Embryonic facial prominence (tissue), 1 donor: ENCODE results near the gene RMRP.
A peak's percentile ranks its signal among the peaks of the same experiment; 100 is the strongest.

Source experiments
- DNase-seq: peaks from one replicate; pipeline ENCODE4 v3.0.0-alpha.2; 2016; ENCODE audit errors: extremely low spot score

RMRP gene

DNA sequence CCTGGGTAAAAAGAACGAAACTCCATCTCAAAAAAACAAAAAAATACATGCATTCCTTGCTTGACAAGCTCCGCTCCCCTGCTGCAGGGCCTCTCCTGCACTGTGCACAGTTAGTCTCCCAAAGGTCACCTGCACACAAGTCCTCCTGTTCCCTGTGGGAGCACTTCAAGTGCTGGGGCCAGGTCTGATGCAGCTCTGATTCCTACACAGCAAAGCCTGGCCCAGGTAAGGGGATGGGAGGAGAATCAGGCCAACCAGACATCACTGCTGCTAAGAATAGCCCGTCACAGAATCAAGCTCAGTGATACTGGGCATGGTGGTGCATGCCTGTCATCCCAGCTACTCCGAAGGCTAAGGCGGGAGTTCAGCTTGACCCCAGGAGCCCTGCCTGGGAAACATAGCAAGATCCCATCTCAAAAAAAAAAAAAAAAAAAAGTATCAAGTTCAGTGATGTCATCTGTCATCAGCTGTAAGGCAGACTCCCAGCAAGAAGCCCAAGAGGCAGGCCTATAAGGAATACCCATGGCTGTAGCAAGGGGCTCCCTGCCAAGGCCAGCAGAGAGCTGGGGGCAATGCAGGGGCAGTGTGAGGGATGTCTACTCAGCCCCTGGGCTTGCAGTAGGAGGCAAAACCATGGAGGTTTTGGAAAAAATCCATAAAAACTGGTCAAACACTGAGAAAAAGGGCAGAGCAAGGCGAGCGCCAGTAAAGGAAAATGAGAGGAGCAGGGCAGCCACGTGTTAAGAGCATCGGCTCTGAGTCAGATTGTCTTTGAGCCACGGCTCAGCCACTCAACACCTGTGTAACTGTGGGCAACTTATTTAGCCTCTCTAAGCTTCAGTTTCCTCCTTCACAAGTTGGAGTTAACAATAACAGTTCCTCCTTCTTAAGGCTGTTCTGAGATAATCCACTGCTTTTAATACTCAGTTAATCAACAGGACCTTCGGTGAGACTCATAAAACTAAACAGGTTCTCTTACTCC, 28.7 kb upstream of the RMRP start:
- no peak for DNase-seq

DNA sequence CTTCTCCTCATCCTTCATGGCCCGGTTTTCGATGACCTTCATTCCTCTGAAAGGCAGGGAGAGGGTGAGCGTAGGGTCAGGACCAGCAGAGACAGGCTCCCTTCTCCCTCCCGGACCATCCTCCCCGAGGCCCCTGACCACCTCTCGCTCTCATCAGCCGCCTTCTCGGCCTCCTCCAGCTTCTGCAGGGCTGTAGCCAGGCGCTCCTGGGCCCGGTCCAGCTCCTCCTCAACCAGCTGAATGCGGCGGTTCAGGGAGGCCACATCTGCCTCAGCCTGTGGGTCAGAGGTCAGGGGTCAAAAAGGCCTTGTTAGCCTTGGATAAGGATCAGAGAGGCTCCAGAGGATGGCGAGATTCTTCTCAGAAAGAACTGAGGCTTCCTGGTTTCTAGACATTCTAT, 27.7 kb upstream of the RMRP start:
- no peak for DNase-seq

DNA sequence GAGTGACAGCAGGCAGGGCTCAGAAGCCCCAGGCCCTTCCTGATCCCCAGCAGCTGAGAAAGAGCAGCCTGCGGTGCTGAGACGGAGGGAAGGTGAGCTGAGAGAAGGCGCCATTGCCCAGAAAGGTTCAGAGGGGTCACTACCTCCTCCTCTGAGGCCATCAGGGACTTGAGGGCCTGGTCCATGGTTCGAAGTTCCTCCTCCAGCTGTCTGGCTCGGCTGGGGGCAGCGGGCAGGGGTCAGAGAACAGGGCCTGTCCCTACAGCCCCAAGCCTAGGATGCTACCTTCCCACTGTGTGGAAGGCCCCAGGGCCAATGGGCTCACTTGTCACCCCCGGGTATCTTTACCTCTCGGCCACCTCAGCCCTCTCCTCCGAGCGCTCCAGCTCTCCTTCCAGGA, 27.1 kb upstream of the RMRP start:
- DNase-seq = no peak

DNA sequence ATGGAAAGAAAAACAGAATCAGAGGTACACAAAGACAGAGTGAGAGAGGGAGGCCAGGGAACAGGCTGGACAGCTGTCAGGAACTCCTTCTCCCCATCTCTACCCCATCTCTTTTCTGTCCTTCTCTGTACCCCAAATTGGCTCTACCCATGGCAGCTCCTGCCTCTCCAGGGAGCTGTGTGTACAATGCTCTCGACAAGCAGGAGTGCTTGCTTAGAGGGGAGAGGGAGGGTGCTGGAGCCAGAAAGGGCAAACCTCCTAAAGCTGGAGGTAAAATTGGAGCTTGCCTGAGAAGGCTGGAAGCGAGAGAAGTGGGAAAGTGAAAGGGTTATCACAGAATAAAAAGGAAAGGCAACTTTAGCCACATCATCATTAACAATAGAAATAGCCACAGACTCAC, 25.5 kb upstream of the RMRP start:
- no peak for DNase-seq

DNA sequence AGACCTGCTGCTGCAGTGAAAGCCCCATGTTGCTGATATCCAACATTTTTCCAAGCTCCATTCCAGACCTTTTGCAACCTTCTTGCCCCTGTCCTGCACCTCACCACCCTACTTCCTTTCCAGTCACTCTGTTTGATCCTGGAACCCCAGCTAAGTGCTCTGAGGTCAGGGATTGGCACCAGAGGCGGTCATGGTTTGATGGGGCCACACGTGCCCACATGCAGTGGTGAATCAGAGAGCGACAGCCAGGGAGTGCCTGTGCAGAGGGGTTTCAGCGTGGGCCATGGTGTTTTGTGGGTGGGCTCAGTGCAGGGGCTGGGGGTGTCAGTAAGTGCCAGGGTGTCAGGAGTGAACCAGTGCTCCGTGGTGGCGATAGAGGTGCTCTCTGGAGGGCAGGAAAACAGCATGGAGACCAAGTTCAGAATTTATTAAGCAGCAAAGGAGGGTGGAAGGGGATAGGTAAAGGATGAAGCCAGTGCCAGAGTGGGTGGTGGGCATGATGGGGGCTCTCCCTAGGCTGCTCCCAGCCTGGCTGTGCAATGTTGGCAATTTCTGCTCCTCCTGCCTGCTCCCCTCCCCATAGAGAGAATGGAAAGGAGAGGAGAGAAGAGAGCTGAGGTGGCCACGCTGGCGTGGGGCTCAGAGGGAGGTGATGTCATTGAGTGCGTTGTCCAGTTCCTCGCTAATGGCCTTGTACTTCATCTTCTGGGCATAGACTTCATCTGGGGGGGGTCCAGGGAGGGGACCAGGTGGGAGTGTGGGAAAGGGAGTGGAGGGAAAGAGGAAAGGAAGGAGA, 24.9 kb upstream of the RMRP start:
- DNase-seq = no peak

DNA sequence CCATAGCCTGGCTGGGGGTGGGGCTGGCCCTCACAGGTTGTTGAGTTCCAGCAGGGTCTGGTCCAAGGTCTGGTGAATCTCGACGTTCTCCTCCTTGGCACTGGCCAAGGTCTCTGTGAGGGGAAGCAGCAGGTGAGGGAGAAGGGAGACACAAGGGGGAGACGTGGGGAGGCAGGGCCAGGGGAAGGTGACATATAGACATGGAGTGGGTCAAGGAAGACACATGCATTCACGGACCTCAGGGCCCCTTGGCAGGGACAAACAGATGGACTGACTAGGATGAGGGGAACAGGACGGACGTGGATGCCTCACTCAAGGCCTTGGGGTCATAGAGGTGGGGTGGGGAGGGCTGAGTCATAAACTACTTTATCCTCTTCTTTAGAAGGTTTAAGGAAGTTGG, 24.2 kb upstream of the RMRP start:
- no peak for DNase-seq

DNA sequence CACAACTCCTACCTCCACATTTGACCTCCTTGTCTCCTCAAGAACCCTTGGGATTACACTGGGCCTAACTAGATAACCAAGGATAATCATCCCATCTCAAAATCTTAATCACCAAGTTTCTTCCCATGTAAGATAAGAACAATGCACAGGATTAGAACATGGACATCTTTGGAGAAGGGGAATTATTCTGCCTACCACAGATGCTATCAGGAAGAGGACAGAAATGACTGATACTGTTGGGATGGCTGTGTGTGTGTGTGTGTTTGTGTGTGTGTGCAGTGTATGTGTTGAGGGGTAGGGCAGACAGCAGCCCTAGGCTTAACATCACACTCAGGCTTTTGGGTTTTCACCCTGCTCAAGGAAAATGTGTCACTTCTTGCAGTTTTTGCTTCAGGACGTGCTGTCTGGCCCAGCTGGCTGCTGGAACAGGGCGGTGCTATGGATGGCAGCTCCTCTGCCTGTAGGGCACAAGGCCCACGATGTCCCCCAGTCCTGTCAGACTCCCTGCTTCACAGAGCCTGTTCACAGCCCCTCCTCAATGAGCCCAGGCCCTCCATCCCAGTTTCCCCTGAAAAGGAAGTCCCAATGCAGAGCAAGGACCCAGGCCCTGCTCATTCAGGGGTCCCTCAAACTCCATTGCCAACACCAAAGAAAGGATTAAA, 23.7 kb upstream of the RMRP start:
- no peak for DNase-seq

DNA sequence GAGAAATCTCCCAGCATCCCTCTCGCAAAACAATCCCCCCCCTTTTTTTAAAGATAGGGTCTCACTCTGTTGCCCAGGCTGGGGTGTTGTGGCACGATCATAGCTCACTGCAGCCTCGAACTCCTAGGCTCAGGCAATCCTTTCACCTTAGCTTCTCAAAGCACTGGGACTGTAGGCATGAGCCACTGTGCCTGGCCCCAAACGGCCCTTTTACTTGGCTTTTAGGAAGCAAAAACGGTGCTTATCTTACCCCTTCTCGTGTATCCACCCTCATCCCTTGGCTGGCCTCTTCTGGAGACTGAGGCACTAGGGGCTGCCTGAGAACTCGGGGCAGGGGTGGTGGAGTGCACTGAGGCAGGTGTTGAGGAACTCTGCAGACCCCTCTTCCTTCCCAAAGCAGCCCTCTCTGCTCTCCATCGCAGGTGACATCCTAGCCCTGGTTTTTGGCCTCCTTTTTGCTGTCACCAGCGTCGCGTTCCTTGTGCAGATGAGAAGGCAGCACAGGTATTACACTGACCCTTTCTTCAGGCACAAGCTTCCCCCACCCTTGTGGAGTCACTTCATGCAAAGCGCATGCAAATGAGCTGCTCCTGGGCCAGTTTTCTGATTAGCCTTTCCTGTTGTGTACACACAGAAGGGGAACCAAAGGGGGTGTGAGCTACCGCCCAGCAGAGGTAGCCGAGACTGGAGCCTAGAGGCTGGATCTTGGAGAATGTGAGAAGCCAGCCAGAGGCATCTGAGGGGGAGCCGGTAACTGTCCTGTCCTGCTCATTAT, 22.7 kb upstream of the RMRP start:
- no peak for DNase-seq

DNA sequence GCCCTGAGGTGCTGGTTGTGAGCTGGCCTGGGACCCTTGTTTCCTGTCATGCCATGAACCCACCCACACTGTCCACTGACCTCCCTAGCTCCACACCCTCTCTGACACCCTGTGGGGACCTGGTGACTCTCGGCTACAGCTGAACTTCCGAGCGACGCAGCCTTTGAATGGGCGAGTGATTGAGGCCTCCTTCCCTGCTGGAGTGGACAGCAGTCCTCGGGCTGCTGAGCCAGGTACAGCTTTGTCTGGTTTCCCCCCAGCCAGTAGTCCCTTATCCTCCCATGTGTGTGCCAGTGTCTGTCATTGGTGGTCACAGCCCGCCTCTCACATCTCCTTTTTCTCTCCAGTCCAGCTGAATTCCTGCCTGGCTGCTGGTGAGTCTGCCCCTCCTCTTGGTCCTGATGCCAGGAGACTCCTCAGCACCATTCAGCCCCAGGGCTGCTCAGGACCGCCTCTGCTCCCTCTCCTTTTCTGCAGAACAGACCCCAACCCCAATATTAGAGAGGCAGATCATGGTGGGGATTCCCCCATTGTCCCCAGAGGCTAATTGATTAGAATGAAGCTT, 22.0 kb upstream of the RMRP start:
- DNase-seq = no peak

DNA sequence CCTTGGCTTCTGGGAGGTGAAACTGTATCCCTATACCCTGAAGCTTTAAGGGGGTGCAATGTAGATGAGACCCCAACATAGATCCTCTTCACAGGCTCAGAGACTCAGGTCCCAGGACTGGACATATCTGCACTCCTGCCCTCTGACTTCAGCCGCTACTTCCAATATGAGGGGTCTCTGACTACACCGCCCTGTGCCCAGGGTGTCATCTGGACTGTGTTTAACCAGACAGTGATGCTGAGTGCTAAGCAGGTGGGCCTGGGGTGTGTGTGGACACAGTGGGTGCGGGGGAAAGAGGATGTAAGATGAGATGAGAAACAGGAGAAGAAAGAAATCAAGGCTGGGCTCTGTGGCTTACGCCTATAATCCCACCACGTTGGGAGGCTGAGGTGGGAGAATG, 21.3 kb upstream of the RMRP start:
- DNase-seq = no peak

DNA sequence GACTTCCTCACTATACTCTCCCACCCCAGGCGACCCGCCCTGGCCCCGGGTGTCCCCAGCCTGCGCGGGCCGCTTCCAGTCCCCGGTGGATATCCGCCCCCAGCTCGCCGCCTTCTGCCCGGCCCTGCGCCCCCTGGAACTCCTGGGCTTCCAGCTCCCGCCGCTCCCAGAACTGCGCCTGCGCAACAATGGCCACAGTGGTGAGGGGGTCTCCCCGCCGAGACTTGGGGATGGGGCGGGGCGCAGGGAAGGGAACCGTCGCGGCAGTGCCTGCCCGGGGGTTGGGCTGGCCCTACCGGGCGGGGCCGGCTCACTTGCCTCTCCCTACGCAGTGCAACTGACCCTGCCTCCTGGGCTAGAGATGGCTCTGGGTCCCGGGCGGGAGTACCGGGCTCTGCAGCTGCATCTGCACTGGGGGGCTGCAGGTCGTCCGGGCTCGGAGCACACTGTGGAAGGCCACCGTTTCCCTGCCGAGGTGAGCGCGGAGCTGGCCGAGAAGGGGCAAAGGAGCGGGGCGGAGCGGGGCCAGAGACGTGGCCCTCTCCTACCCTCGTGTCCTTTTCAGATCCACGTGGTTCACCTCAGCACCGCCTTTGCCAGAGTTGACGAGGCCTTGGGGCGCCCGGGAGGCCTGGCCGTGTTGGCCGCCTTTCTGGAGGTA, 18.0 kb upstream of the RMRP start:
- peak; percentile 53 for DNase-seq

DNA sequence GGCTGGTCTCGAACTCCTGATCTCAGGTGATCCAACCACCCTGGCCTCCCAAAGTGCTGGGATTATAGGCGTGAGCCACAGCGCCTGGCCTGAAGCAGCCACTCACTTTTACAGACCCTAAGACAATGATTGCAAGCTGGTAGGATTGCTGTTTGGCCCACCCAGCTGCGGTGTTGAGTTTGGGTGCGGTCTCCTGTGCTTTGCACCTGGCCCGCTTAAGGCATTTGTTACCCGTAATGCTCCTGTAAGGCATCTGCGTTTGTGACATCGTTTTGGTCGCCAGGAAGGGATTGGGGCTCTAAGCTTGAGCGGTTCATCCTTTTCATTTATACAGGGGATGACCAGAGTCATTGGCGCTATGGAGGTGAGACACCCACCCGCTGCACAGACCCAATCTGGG, 17.4 kb upstream of the RMRP start:
- DNase-seq = no peak

DNA sequence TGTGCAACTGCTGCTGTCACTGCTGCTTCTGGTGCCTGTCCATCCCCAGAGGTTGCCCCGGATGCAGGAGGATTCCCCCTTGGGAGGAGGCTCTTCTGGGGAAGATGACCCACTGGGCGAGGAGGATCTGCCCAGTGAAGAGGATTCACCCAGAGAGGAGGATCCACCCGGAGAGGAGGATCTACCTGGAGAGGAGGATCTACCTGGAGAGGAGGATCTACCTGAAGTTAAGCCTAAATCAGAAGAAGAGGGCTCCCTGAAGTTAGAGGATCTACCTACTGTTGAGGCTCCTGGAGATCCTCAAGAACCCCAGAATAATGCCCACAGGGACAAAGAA, 16.2 kb upstream of the RMRP start:
- DNase-seq = no peak

DNA sequence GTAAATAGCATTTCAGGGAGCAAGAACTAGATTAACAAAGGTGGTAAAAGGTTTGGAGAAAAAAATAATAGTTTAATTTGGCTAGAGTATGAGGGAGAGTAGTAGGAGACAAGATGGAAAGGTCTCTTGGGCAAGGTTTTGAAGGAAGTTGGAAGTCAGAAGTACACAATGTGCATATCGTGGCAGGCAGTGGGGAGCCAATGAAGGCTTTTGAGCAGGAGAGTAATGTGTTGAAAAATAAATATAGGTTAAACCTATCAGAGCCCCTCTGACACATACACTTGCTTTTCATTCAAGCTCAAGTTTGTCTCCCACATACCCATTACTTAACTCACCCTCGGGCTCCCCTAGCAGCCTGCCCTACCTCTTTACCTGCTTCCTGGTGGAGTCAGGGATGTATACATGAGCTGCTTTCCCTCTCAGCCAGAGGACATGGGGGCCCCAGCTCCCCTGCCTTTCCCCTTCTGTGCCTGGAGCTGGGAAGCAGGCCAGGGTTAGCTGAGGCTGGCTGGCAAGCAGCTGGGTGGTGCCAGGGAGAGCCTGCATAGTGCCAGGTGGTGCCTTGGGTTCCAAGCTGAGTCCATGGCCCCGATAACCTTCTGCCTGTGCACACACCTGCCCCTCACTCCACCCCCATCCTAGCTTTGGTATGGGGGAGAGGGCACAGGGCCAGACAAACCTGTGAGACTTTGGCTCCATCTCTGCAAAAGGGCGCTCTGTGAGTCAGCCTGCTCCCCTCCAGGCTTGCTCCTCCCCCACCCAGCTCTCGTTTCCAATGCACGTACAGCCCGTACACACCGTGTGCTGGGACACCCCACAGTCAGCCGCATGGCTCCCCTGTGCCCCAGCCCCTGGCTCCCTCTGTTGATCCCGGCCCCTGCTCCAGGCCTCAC, 15.6 kb upstream of the RMRP start, which contains the start of gene CA9:
TSS of gene CA9 (plus strand) at position 797 of the 893 bp plus-strand sequence. CDS start at position 829, 32 bp downstream.
- DNase-seq = no peak

DNA sequence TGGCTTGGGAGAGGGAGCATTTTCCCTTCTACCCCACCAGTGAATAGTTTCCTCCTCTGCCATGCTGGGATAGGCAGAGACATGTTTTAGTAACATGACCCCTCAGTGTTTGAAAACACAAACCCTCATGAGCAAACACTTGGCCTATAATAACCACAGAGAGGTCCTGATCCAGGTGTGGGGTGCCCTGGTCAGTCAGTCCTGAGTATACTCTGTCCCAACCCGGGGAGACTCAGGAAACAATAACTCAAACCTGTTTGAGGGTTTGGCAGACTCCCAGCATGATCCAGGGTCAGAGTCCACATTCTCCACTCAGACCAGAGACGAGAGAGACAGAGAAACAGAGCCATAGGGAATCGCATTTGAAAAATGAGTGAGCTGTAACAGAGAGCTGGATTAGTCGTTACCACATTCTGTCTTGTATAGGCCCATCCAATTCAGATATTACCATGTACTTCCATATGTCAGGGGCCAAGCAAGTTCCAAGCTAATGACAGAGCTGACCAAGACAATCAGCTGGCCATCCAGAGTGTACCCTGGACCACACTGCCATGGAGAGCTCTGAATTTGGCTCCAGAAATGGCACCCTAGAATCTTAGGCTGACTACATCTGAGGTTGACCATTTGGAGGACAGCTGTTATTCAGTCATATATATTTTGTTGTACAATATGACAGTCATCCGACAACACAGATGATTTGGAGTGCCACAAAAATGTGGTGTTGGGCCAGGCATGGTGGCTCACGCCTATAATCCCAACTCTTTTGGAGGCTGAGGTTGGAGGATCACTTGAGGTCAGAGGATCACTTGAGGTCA, 11.7 kb upstream of the RMRP start:
- no peak for DNase-seq

DNA sequence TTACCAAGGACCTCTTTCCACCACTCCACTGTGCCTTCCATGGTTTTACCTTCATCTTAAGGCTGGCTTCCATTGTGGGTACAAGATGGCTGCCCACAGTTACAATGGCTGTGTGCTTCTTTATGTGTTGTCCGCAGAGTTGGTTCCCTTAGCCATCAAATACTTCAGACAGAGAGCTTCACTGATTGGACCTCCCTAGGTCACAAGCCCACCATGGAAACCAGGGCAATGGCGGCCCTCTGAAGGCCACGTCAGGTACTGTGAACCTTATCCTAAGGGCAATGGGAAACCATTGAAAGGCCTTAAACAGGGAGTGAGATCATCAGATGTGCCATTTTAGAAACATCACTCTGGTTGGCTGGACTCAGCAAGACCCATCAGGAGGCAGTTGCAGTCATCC, 10.1 kb upstream of the RMRP start:
- no peak for DNase-seq

DNA sequence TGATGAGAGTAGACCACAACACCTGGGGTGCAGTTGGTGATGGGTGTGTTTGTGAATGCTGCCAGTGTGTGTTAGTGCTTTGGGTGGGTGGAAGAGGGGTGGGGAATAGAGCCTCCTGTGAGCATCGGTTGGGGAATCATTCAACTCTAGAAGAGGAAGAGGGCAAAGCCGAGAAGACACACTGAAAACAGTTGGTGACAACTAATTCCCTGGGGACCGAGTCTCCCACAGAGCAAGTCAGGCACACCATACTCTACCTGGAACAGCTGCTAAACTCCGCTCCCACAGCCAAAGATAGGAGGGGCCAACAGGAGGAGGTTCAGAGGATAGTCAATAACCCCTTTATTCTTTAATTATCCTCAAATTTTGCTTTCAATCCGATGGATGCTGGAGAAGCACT, 8.7 kb upstream of the RMRP start:
- DNase-seq = no peak

DNA sequence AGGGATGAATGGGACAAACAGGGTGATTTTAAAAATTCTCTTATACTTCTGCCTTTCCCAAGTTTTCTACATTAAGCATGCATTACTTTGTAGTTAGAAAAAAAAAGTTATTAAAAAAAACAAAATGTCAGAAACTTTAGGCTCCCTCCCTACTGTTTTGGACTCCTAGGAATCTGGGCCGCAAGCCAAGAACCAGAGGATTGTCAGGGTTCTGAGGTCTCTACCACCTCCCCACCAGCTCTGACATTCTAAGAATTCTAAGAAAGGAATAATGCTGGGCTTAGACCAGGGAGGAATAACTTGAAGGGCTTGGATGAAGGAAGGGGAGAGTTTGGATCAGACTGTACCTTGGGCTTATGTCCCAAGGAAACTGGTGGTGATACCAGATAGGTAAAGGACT, 8.2 kb upstream of the RMRP start:
- no peak for DNase-seq

DNA sequence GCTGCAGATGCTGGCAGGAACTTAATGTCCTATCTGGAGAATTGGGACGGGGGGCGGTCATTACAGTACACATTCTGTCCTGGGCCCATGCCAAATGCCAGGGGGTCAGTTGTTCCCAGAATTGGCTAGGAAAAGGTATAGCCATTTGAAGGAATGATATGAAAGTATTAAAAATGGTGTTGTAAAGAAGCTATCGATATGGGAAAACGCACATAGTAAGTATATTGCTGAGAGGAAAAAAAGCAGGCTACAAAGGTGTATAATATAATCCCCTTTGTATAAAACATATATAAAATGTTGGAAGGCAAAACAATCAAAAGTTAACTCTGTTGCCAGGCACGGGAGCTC, 7.6 kb upstream of the RMRP start:
- no peak for DNase-seq
